ENCODE measurements around the gene KDM4E. TPM values are rescaled to one million over a fixed set of nuclear protein-coding genes. Genes with fewer than 3 reads are reported as not detected.

The KDM4E gene
- total and polyA plus RNA-seq, 7 donors = not detected

- H3K27ac ChIP-seq = no peak overlapping the region
- H3K4me1 ChIP-seq = peaks cover 14% of the 10 kb centered on the region
- no peak overlapping the region for H3K4me3 ChIP-seq
- no peaks in the 10 kb centered on the region for H3K36me3 ChIP-seq (ENCODE audit: insufficient read depth in 1 of 2, low read depth in 1 of 2)
- no peaks in the 10 kb centered on the region for H3K9me3 ChIP-seq
- H3K27me3 ChIP-seq (ENCODE audit: insufficient read depth in 3 of 3, low read length in 2 of 3) = no peaks in the 10 kb centered on the region
- TF ChIP-seq CTCF (IDR thresholded peaks at IDR 0.05) = no peak
- no peak for DNase-seq
- ATAC-seq = no peak
- WGBS, 3 donors = 46 to 49% (median 47%) methylated on average over 1 of the region's 1 CpG
- intact Hi-C loops (cut with DNase I) = no loop called here
Measured at GRCh38 chr11:95076416-95076815, 51.4 kb downstream of the KDM4E start.

GRCh38 chr11:95076981-95077380 lies 51.9 kb downstream of the KDM4E start:
- Histone ChIP-seq H3K4me3 (no peak overlapping the region), H3K4me1 (peaks cover 14% of the 10 kb centered on the region), H3K36me3 (ENCODE audit: insufficient read depth in 1 of 2, low read depth in 1 of 2) (no peaks in the 10 kb centered on the region), H3K27me3 (ENCODE audit: insufficient read depth in 3 of 3, low read length in 2 of 3) (no peaks in the 10 kb centered on the region), H3K9me3 (no peaks in the 10 kb centered on the region), H3K27ac (no peak overlapping the region)
- no peak for ATAC-seq
- no peak for DNase-seq
- TF ChIP-seq CTCF (IDR thresholded peaks at IDR 0.05) = no peak
- intact Hi-C loops (cut with DNase I) = no loop called here

Other genes starting within 250 kb of the KDM4E start
- gene CWC15, start 51.7 kb upstream of the KDM4E start, total RNA-seq = 10 to 100 TPM; 81.4 to 91.6 (median 83.3) TPM
- 10 to 100 TPM; 71.4 to 89.7 (median 72.4) TPM for gene CWC15, start 51.7 kb upstream of the KDM4E start, polyA plus RNA-seq
- gene KDM4D, start 51.5 kb upstream of the KDM4E start, total RNA-seq = under 1 TPM; 0.30 to 0.82 (median 0.53) TPM
- under 1 TPM; 0.15 to 0.91 (median 0.63) TPM for gene KDM4D, start 51.5 kb upstream of the KDM4E start, polyA plus RNA-seq
- gene KDM4F, start 24.2 kb downstream of the KDM4E start, total RNA-seq = not detected
- gene KDM4F, start 24.2 kb downstream of the KDM4E start, polyA plus RNA-seq = not detected
- gene SRSF8, start 41.7 kb downstream of the KDM4E start, total RNA-seq = 10 to 100 TPM; 26.6 to 35.3 (median 29.7) TPM
- gene SRSF8, start 41.7 kb downstream of the KDM4E start, polyA plus RNA-seq = 10 to 100 TPM; 17.7 to 24.8 (median 21.7) TPM
- gene ENDOD1, start 64.6 kb downstream of the KDM4E start, total RNA-seq = 10 to 100 TPM; 29.0 to 55.3 (median 41.3) TPM
- 10 to 100 TPM in 2 of 3 donors, 1 to 10 TPM in 1; 9.8 to 22.5 (median 20.1) TPM for gene ENDOD1, start 64.6 kb downstream of the KDM4E start, polyA plus RNA-seq
- 10 to 100 TPM in 3 of 4 donors, 1 to 10 TPM in 1; 5.3 to 94.6 (median 15.6) TPM for gene SESN3, start 205.9 kb downstream of the KDM4E start, total RNA-seq
- gene SESN3, start 205.9 kb downstream of the KDM4E start, polyA plus RNA-seq = 1 to 10 TPM in 2 of 3 donors, under 1 TPM in 1; 0.92 to 3.8 (median 1.0) TPM

Data from psoas muscle (tissue), 8 donors.